ENCODE results near the gene PPTC7.

PPTC7 gene

GRCh38 chr12:110543252-110543959, 39.7 kb downstream of the PPTC7 start (continued):
- TF ChIP-seq PRDM6 (tag by site-specific recombination; IDR thresholded peaks at IDR 0.05) (peak; percentile 93), ZNF362 (tag by site-specific recombination; IDR thresholded peaks at IDR 0.05) (no peak), ZNF19 (tag by site-specific recombination; IDR thresholded peaks at IDR 0.05; ENCODE audit: low read depth) (no peak), ZNF266 (tag by site-specific recombination; IDR thresholded peaks at IDR 0.05; ENCODE audit: low read depth) (no peak), ZNF777 (tag by site-specific recombination; IDR thresholded peaks at IDR 0.05; ENCODE audit: borderline replicate concordance) (no peak), ZNF138 (tag by site-specific recombination; IDR thresholded peaks at IDR 0.05; ENCODE audit: borderline replicate concordance) (no peak), ZNF184 (tag by site-specific recombination; IDR thresholded peaks at IDR 0.05) (no peak), ZNF692 (tag by site-specific recombination; IDR thresholded peaks at IDR 0.05) (0 out of 2 replicates have a peak, but pooled peaks have one; percentile 28), ZNF280C (tag by site-specific recombination; IDR thresholded peaks at IDR 0.05) (no peak), ZNF112 (tag by site-specific recombination; IDR thresholded peaks at IDR 0.05) (no peak), SP2 (tag by site-specific recombination; IDR thresholded peaks at IDR 0.05) (peak; percentile 50), ZNF768 (tag by site-specific recombination; IDR thresholded peaks at IDR 0.05) (peak; percentile 99), ZNF221 (tag by site-specific recombination; IDR thresholded peaks at IDR 0.05; ENCODE audit: borderline replicate concordance) (no peak), ZNF239 (tag by site-specific recombination; IDR thresholded peaks at IDR 0.05) (no peak), ZNF544 (tag by site-specific recombination; IDR thresholded peaks at IDR 0.05) (no peak), ZNF548 (tag by site-specific recombination; IDR thresholded peaks at IDR 0.05) (no peak), ZNF664 (tag by site-specific recombination; IDR thresholded peaks at IDR 0.05) (peak; percentile 99), KLF8 (tag by site-specific recombination; IDR thresholded peaks at IDR 0.05) (peak; percentile 15; the same call in 1 of the 2 replicates), ZBTB10 (tag by site-specific recombination; IDR thresholded peaks at IDR 0.05) (no peak)
- TF ChIP-seq, protein P1, sequence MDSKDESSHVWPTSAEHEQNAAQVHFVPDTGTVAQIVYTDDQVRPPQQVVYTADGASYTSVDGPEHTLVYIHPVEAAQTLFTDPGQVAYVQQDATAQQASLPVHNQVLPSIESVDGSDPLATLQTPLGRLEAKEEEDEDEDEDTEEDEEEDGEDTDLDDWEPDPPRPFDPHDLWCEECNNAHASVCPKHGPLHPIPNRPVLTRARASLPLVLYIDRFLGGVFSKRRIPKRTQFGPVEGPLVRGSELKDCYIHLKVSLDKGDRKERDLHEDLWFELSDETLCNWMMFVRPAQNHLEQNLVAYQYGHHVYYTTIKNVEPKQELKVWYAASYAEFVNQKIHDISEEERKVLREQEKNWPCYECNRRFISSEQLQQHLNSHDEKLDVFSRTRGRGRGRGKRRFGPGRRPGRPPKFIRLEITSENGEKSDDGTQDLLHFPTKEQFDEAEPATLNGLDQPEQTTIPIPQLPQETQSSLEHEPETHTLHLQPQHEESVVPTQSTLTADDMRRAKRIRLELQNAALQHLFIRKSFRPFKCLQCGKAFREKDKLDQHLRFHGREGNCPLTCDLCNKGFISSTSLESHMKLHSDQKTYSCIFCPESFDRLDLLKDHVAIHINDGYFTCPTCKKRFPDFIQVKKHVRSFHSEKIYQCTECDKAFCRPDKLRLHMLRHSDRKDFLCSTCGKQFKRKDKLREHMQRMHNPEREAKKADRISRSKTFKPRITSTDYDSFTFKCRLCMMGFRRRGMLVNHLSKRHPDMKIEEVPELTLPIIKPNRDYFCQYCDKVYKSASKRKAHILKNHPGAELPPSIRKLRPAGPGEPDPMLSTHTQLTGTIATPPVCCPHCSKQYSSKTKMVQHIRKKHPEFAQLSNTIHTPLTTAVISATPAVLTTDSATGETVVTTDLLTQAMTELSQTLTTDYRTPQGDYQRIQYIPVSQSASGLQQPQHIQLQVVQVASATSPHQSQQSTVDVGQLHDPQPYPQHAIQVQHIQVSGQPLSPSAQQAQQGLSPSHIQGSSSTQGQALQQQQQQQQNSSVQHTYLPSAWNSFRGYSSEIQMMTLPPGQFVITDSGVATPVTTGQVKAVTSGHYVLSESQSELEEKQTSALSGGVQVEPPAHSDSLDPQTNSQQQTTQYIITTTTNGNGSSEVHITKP (tag by site-specific recombination; IDR thresholded peaks at IDR 0.05), result 0 out of 2 replicates have a peak, but pooled peaks have one; percentile 21
- TF ChIP-seq, protein P2, sequence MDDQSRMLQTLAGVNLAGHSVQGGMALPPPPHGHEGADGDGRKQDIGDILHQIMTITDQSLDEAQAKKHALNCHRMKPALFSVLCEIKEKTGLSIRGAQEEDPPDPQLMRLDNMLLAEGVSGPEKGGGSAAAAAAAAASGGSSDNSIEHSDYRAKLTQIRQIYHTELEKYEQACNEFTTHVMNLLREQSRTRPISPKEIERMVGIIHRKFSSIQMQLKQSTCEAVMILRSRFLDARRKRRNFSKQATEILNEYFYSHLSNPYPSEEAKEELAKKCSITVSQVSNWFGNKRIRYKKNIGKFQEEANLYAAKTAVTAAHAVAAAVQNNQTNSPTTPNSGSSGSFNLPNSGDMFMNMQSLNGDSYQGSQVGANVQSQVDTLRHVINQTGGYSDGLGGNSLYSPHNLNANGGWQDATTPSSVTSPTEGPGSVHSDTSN (CRISPR knock-in tag; IDR thresholded peaks at IDR 0.05), result no peak
- TF ChIP-seq, protein P3, sequence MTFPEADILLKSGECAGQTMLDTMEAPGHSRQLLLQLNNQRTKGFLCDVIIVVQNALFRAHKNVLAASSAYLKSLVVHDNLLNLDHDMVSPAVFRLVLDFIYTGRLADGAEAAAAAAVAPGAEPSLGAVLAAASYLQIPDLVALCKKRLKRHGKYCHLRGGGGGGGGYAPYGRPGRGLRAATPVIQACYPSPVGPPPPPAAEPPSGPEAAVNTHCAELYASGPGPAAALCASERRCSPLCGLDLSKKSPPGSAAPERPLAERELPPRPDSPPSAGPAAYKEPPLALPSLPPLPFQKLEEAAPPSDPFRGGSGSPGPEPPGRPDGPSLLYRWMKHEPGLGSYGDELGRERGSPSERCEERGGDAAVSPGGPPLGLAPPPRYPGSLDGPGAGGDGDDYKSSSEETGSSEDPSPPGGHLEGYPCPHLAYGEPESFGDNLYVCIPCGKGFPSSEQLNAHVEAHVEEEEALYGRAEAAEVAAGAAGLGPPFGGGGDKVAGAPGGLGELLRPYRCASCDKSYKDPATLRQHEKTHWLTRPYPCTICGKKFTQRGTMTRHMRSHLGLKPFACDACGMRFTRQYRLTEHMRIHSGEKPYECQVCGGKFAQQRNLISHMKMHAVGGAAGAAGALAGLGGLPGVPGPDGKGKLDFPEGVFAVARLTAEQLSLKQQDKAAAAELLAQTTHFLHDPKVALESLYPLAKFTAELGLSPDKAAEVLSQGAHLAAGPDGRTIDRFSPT (tag by site-specific recombination; IDR thresholded peaks at IDR 0.05), result no peak
